Neural cell (in vitro differentiated cells): ENCODE measurements around the gene PRKD1. TPM values are rescaled to one million over a fixed set of nuclear protein-coding genes. Genes with fewer than 3 reads are reported as not detected.

Experiments
- H2AFZ ChIP-seq: fragments of 200-600, 300-800 bp; sonication (generic), shearing (Covaris generic); 2 replicates; pipeline ENCODE4 v1.6.0; 2014; ENCODE audit warnings: low read depth, mild to moderate bottlenecking, antibody characterized with exemption, low read length, moderate library complexity
- H3F3A ChIP-seq: fragments of 200-600 bp; shearing (Covaris generic); 2 replicates; pipeline ENCODE4 v1.6.1; 2016; ENCODE audit warnings: mild to moderate bottlenecking, moderate library complexity, mixed read lengths, antibody characterized with exemption, low read length; ENCODE audit not compliant: insufficient read depth, poor library complexity, severe bottlenecking
- H3K27ac ChIP-seq: fragments of 200-600, 300-800 bp; sonication (generic), shearing (Covaris generic); 2 replicates; pipeline ENCODE4 v1.5.1; 2014; ENCODE audit warnings: mild to moderate bottlenecking, low read length, moderate library complexity
- H3K27me3 ChIP-seq: fragments of 300-800, 200-600 bp; sonication (generic), shearing (Covaris generic); 2 replicates; pipeline ENCODE4 v1.6.0; 2014; ENCODE audit warnings: mild to moderate bottlenecking, low read depth, low read length, moderate library complexity; ENCODE audit not compliant: insufficient read depth
- H3K36me3 ChIP-seq: fragments of 300-800, 200-600 bp; sonication (generic), shearing (Covaris generic); 2 replicates; pipeline ENCODE4 v1.5.1; 2014; ENCODE audit warnings: mild to moderate bottlenecking, antibody characterized with exemption, low read length, moderate library complexity; ENCODE audit not compliant: insufficient read depth
- H3K4me2 ChIP-seq: fragments of 300-800, 200-600 bp; sonication (generic), shearing (Covaris generic); 2 replicates; pipeline ENCODE4 v1.6.0; 2014; ENCODE audit warnings: mild to moderate bottlenecking, low read length
- H3K4me3 ChIP-seq: fragments of 300-800, 200-600 bp; sonication (generic), shearing (Covaris generic); 2 replicates; pipeline ENCODE4 v1.5.1; 2014; ENCODE audit warnings: mild to moderate bottlenecking, low read length, moderate library complexity
- H3K79me2 ChIP-seq: fragments of 200-600 bp; shearing (Covaris generic); replicated peaks from 2 replicates; pipeline ENCODE4 v1.6.0; 2014; ENCODE audit warnings: mild to moderate bottlenecking, low read length, moderate library complexity; ENCODE audit not compliant: insufficient read depth
- H3K9ac ChIP-seq: fragments of 300-800, 200-600 bp; sonication (generic), shearing (Covaris generic); 2 replicates; pipeline ENCODE4 v1.6.1; 2016; ENCODE audit warnings: mild to moderate bottlenecking, low read length, mixed read lengths
- H3K9me2 ChIP-seq: fragments of 200-600 bp; shearing (Covaris generic); 2 replicates; pipeline ENCODE4 v1.6.1; 2016; ENCODE audit warnings: mild to moderate bottlenecking, low read length, mixed read lengths; ENCODE audit not compliant: insufficient read depth
- H3K9me3 ChIP-seq: fragments of 200-600, 300-800 bp; sonication (generic), shearing (Covaris generic); 2 replicates; pipeline ENCODE4 v1.6.1; 2016; ENCODE audit warnings: mild to moderate bottlenecking, mixed run types, low read length, moderate library complexity, mixed read lengths
- H4K20me1 ChIP-seq: fragments of 200-600 bp; shearing (Covaris generic); 2 replicates; pipeline ENCODE4 v1.6.1; 2016; ENCODE audit warnings: mild to moderate bottlenecking, mixed run types; ENCODE audit not compliant: insufficient read depth
- EP300 ChIP-seq: fragments of 450-650 bp; conservative IDR thresholded peaks from 2 replicates; pipeline ENCODE4 v1.6.1; 2014; ENCODE audit warnings: antibody characterized with exemption, mild to moderate bottlenecking, moderate library complexity; ENCODE audit not compliant: poor library complexity, severe bottlenecking
- MXI1 ChIP-seq: fragments of 450-650 bp; conservative IDR thresholded peaks from 2 replicates; pipeline ENCODE4 v1.6.1; 2014; ENCODE audit warnings: antibody characterized with exemption, mild to moderate bottlenecking; ENCODE audit not compliant: poor library complexity, severe bottlenecking
- POLR2AphosphoS5 ChIP-seq: IDR thresholded peaks from 2 replicates; pipeline ENCODE4 v1.6.1; 2012
- RAD21 ChIP-seq: fragments of 450-650 bp; conservative IDR thresholded peaks from 2 replicates; pipeline ENCODE4 v1.6.1; 2014; ENCODE audit warnings: antibody characterized with exemption, mild to moderate bottlenecking, moderate library complexity
- SMC3 ChIP-seq: fragments of 450-650 bp; conservative IDR thresholded peaks from 2 replicates; pipeline ENCODE4 v1.6.1; 2014; ENCODE audit warnings: antibody characterized with exemption, mild to moderate bottlenecking, moderate library complexity; ENCODE audit not compliant: poor library complexity
- TAF1 ChIP-seq: IDR thresholded peaks from 2 replicates; pipeline ENCODE4 v1.6.1; 2012; ENCODE audit warnings: low read depth
- polyA plus RNA-seq: library from polyadenylated mRNA; depleted of rRNA; stranded (reverse); fragments of >200 nt; gene quantifications from 2 replicates; pipeline ENCODE4 v1.2.3, GENCODE V29; 2014
- TF ChIP-seq, protein P1 (sequence below): IDR thresholded peaks from 2 replicates; pipeline ENCODE4 v1.6.1; 2012; ENCODE audit warnings: borderline replicate concordance
- TF ChIP-seq, protein P2 (sequence below): fragments of 450-650 bp; IDR thresholded peaks from 2 replicates; pipeline ENCODE4 v1.5.1; 2014; ENCODE audit warnings: antibody characterized with exemption, mild to moderate bottlenecking, moderate library complexity; ENCODE audit not compliant: poor library complexity, severe bottlenecking

Gene PRKD1
- polyA plus RNA-seq, 1 donor from 2014 or later: 9.6 TPM

DNA sequence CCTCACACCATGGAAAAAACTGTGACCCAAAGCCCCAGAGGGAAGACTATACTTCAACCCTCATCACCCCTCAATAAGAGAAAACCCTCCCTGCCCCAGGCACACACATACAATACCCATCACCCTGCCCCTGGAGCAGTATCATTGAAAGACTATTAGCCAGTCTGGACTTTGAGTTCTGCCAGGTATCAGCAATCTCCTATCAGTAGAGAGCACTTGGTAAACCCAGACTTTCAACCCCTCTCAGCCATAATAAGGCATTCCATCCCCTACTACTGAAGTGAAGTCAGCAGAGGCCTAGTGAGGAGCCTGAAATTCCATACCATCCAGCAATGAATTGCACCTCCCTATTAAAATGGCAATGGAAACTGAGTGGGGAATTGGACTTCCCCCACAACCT is 16.4 kb upstream of the PRKD1 start:
- no peak overlapping the region for H2AFZ ChIP-seq
- H3K9ac ChIP-seq: no peak overlapping the region
- TF ChIP-seq, protein P1, sequence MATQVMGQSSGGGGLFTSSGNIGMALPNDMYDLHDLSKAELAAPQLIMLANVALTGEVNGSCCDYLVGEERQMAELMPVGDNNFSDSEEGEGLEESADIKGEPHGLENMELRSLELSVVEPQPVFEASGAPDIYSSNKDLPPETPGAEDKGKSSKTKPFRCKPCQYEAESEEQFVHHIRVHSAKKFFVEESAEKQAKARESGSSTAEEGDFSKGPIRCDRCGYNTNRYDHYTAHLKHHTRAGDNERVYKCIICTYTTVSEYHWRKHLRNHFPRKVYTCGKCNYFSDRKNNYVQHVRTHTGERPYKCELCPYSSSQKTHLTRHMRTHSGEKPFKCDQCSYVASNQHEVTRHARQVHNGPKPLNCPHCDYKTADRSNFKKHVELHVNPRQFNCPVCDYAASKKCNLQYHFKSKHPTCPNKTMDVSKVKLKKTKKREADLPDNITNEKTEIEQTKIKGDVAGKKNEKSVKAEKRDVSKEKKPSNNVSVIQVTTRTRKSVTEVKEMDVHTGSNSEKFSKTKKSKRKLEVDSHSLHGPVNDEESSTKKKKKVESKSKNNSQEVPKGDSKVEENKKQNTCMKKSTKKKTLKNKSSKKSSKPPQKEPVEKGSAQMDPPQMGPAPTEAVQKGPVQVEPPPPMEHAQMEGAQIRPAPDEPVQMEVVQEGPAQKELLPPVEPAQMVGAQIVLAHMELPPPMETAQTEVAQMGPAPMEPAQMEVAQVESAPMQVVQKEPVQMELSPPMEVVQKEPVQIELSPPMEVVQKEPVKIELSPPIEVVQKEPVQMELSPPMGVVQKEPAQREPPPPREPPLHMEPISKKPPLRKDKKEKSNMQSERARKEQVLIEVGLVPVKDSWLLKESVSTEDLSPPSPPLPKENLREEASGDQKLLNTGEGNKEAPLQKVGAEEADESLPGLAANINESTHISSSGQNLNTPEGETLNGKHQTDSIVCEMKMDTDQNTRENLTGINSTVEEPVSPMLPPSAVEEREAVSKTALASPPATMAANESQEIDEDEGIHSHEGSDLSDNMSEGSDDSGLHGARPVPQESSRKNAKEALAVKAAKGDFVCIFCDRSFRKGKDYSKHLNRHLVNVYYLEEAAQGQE: no peak
- TF ChIP-seq, protein P2, sequence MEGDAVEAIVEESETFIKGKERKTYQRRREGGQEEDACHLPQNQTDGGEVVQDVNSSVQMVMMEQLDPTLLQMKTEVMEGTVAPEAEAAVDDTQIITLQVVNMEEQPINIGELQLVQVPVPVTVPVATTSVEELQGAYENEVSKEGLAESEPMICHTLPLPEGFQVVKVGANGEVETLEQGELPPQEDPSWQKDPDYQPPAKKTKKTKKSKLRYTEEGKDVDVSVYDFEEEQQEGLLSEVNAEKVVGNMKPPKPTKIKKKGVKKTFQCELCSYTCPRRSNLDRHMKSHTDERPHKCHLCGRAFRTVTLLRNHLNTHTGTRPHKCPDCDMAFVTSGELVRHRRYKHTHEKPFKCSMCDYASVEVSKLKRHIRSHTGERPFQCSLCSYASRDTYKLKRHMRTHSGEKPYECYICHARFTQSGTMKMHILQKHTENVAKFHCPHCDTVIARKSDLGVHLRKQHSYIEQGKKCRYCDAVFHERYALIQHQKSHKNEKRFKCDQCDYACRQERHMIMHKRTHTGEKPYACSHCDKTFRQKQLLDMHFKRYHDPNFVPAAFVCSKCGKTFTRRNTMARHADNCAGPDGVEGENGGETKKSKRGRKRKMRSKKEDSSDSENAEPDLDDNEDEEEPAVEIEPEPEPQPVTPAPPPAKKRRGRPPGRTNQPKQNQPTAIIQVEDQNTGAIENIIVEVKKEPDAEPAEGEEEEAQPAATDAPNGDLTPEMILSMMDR: no peak

DNA sequence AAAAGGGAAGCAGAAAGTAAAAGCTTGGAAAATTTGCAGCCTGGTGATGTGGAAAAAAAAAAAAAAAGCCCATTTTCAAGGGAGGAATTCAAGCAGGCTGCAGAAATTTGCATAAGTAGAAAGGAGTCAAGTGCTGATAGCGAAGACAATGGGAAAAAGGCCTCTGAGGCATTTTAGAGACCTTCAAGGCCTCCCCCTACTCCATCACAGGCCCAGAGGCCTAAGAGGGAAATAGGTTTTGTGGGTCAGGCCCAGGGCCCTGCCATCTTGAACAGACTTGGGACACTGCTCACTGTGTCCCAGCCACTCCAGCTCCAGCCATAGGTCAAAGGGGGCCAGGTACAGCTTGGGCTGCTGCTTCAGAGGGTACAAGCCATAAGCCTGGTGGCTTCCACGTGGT is 13.8 kb upstream of the PRKD1 start:
- Histone ChIP-seq H4K20me1 (no peaks in the 10 kb centered on the region), H3K36me3 (no peaks in the 10 kb centered on the region), H3K27ac (no peak overlapping the region), H3K27me3 (no peaks in the 10 kb centered on the region), H3K79me2 (no peaks in the 10 kb centered on the region), H3K4me3 (no peak overlapping the region), H3K9ac (no peak overlapping the region), H3K4me2 (no peak overlapping the region), H3K9me2 (no peaks in the 10 kb centered on the region), H2AFZ (no peak overlapping the region), H3K9me3 (peaks cover 3% of the 10 kb centered on the region), H3F3A (no peaks in the 10 kb centered on the region)
- TF ChIP-seq MXI1 (no peak), TAF1 (no peak), EP300 (no peak), RAD21 (no peak), POLR2AphosphoS5 (no peak)
- TF ChIP-seq, protein P2: no peak

More for the DNA sequence above, 16.4 kb upstream of the PRKD1 start:
- Histone ChIP-seq H3K36me3 (no peaks in the 10 kb centered on the region), H3K27ac (no peak overlapping the region), H3K9me2 (no peaks in the 10 kb centered on the region), H3F3A (no peaks in the 10 kb centered on the region), H3K27me3 (no peaks in the 10 kb centered on the region), H3K79me2 (no peaks in the 10 kb centered on the region), H3K9me3 (peaks cover 3% of the 10 kb centered on the region), H4K20me1 (no peaks in the 10 kb centered on the region), H3K4me3 (no peak overlapping the region), H3K4me2 (no peak overlapping the region)

DNA sequence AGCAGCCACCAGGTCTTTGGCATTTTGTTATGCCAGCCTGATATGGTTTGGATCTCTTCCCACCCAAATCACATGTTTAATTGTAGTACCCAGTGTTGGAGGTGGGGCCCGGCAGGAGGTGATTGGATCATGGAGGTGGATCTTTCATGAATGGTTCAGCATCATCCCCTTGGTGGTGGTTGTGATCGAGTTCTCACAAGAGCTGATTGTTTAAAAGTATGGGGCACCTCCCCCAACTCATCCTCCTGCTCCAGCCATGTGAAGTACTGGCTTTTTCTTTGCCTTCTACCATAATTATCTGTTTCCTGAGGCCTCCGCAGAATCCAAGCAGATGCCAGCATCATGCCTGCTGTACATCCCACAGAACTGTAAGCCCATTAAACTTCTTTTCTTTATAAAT is 12.8 kb upstream of the PRKD1 start:
- H4K20me1 ChIP-seq: no peaks in the 10 kb centered on the region
- H3K4me2 ChIP-seq: no peak overlapping the region
- H3K9ac ChIP-seq: no peak overlapping the region
- TF ChIP-seq MXI1: no peak
- no peak for TF ChIP-seq POLR2AphosphoS5
- TF ChIP-seq TAF1: no peak
- TF ChIP-seq, protein P2: no peak
- TF ChIP-seq, protein P1: no peak
- TF ChIP-seq SMC3: no peak
- TF ChIP-seq RAD21: no peak

More for the DNA sequence above, 12.8 kb upstream of the PRKD1 start:
- Histone ChIP-seq H3K9me3 (peaks cover 3% of the 10 kb centered on the region), H3K27ac (no peak overlapping the region), H3K36me3 (no peaks in the 10 kb centered on the region), H3F3A (no peaks in the 10 kb centered on the region), H3K4me3 (no peak overlapping the region), H3K27me3 (no peaks in the 10 kb centered on the region), H3K79me2 (no peaks in the 10 kb centered on the region), H3K9me2 (no peaks in the 10 kb centered on the region), H2AFZ (no peak overlapping the region)
